NCI-H748 (cell line): Measurements from ENCODE around the gene TOR1B.
"Not testable (repeated sequence)": the region's sequence is repeated elsewhere in the genome, so short reads cannot be mapped to it uniquely, and the experiment has no call there.

Source experiments
- DNase-seq: peaks from one replicate; lab custom pipeline; 2025; ENCODE audit not compliant: unreplicated experiment; lab: John Stamatoyannopoulos, UW

Gene TOR1B

GRCh38 chr9:129802833-129803675 lies at the start of gene TOR1B:
TOR1B (plus strand) TSS chr9:129803184; CDS start chr9:129803213, 29 bp downstream.
- DNase-seq: peak; percentile 93

DNA sequence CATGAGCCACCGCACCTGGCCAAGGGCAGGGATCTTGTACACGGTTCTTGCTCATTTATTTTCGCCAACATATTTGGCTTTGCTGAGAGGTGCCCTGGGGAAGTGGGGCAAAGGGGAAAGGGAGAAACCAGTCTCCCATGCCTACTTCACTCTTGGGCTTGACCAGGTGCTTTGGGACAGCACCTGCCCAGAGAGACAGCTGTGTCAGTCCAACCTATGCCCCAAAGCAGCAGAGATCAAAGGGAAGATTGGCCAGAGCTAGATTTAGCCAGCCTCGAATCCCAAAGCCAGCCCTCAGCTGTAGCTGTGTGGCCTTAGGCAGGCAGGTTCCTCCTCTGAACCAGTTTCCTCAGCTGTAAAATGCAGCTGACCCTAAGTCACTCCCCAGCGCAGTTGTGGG lies 47.8 kb upstream of the TOR1B start:
- DNase-seq: no peak

DNA sequence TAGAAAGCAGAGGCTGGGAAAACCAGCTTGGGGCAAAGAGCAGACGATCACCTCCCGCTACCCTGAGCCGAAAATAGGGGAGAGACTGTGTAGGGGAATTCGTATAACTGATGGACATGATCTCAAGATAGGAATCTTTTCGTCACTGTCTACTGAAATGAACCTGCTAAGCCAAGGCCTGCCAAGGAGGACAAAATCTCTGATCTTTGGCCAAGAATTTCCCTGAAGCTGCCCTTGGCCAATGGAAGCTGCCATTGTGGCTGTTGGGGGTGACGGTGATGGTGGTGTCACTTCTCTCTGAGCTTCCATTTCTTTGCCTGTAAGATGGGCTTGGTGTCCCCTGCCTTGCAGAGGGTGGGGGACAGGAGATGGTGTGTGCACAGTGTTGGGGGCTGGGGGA lies 46.8 kb upstream of the TOR1B start:
- DNase-seq: no peak

GRCh38 chr9:129757045-129757444 lies 45.9 kb upstream of the TOR1B start:
- no peak for DNase-seq

- DNase-seq: no peak
Measured at GRCh38 chr9:129759319-129759718, 43.7 kb upstream of the TOR1B start.

DNA sequence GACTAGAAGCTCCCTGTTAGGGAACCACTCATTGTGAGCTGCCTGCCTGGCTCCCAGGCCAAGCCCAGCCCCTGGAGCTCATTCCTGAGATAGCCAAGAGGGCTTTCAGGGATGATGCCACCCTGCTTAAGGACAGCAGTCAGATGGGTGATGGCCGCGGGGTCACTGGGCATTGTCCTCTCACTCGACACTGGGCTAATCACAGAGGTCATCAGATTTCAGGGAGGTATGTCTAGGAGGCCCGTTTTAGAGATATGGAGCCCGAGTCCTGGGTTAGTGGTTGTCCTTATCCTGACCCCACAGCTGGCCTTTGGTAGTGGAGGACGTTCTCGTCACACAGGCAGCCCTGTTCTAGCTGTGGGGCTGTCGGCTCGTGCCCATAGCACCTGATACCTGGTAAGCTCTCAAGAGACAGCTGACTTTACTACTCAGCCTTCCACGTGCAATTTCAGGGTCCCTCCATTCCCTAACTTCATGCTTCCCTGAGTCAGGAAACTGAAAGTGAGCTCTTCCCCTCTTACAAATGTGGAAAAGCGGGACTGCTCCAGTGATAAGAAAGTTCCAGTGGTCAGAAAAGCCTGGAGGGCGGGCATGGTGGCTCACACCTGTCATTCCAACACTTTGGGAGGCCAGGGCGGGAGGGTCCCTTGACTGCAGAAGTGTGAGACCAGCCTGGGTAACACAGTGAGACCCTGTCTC lies 43.0 kb upstream of the TOR1B start:
- no peak for DNase-seq

DNA sequence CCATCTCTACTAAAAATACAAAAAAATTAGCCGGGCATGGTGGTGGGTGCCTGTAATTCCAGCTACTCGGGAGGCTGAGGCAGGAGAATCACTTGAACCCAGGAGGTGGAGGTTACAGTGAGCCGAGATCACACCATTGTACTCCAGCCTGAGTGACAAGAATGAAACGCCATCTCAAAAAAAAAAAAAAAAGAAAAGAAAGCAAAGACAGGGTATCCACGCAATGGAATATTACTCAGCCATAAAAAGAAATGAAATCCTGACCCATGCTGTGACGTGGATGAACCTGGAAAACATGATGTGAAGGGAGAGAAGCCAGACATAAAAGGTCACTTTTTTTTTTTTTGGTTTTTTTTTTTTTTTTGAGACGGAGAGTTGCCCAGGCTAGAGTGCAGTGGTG lies 42.2 kb upstream of the TOR1B start:
- DNase-seq: not testable (repeated sequence)

- no peak for DNase-seq
Measured at GRCh38 chr9:129761293-129761900, 41.6 kb upstream of the TOR1B start.

DNA sequence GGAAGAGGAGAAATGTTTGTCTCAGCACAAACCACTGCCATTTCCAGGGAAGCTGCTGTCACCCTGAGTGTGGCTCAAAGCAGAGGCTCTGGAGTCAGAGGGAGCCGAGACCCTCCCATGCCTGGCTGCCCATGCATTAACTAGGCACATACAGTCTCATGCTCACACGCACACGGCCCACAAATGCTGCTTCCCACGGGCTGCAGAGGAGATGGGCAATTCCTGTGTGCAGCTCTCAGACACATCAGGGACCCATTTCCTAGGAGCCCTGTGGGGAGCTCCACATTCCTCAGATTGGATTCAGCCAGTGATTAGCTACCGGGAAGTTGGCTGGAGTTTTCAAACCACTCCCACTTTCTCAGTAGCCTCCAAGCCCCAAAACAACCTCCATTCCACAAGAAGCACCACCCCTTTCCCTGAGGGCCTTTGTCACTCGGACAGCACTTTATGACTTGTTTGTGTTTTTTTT lies 41.0 kb upstream of the TOR1B start:
- DNase-seq: no peak

DNA sequence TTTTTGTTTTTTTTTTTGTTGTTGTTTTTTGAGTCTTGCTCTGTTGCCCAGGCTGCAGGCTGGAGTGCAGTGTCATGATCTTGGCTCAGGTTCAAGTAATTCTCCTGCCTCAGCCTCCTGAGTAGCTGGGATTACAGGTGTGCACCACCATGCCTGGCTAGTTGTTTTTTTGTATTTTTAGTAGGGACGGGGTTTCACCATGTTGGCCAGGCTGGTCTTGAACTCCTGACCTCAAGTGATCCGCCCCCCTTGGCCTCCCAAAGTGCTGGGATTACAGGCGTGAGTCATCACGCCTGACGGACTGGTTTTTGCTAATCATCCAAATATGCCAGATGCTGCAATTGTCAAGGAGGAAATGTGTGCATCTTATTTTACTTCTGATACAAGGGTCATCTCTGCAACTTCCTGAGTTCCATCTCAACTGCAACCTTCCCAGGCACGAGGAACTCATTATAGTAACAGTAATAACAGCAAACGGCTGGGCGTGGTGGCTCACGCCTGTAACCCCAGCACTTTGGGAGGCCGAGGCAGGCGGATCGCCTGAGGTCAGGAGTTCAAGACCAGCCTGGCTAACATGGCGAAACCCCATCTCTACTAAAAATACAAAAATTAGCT lies 40.5 kb upstream of the TOR1B start:
- not testable (repeated sequence) for DNase-seq

DNA sequence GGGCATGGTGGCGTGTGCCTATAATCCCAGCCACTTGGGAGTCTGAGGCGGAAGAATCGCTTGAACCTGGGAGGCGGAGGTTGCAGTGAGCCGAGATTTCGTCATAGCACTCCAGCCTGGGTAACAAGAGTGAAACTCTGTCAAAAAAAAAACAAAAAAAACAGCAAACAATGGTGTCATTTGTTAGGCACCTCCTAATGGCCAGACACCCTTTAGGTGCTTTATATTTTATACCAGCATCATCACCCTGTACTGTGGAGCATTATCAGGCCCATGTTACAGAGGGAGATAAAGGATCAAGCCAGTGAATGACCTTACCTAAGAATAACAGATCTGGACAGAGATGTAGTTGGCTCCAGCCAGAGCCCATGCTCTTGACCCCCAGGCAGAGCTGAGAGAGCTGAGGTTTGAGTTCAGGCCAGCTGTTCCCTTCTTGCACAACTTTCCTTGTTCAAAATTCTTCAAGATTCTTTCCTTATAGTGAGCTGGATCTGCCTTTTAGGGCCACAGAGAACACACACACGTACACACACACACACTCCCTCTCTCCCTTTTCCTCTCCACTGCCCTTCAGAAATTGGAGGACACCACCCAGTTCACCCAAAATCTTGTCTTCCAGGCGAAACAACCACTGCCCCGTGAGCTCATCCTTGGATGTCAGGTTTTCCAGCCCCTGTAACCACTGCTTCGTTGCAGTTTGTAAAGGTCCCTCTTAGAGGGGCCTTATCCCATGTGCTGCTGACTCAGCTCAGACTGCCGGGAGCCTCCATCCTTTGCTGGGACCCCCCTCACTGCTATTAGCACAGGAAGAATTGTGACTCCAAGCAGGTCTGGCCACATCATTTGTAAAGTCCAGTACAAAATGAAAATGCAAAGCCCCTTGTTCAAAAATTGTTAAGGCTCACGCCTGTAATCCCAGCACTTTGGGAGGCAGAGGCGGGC lies 39.7 kb upstream of the TOR1B start:
- DNase-seq: no peak

DNA sequence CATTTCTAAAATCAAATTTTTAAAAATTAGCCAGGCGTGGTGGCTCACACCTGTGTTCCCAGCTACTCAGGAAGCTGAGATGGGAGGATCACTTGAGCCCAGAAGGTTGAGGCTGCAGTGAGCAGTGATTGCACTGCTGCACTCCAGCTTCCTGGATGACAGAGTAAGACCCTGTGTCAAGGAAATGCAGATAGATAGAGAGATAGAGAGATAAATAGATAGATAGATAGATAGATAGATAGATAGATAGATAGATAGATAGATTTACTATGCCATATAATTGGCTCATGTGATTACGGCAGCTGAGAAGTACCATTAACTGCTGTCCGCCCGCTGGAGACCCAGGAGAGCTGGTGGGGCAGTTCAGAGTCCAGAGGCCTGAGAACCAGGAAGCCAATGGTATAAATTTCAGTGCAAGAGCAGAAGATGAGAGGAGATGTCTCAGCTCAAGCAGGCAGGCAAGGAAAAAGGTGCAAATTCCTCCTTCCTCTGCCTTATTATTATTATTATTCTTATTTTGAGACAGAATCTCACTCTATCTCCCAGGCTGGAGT lies 37.1 kb upstream of the TOR1B start:
- no peak for DNase-seq

- no peak for DNase-seq
Measured at GRCh38 chr9:129768486-129768885, 34.5 kb upstream of the TOR1B start.

DNA sequence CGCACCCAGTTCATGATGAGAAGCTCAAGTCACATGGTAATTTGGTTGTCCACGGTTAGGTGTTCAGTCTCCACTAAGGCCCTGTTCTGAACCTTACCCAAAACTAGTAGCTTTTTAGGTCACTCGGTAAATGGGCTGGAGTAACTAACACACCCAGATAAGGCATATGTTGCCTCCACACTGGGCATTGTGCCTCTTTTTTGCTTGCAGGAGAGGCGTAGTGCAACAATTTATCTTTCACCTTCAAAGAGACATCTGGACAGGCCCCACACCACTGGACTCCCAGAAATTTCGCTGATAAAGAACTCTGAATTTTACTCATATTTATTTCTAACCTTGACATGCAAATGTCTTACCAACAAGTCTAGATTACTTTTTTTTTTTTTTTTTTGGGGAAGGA lies 33.3 kb upstream of the TOR1B start:
- DNase-seq: no peak

DNA sequence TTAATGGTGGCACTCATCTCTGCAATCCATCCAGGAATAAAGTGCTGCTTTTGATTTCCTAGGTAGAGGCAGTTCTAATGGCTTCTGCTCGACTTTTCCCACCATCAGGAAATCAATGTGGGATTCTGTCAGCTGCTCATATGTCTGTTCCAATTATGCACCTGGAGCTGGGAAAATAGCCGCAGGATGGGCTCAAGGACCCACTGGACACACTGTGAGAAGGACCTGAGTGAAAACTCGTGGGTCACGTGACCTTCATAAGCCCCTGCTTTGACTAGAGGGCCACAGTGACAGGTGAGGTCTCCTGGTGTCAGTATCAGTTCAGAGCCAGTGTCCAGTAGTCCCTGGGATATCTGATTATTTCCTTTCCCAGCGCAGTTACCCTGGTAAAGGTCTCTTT lies 32.2 kb upstream of the TOR1B start:
- DNase-seq: no peak

DNA sequence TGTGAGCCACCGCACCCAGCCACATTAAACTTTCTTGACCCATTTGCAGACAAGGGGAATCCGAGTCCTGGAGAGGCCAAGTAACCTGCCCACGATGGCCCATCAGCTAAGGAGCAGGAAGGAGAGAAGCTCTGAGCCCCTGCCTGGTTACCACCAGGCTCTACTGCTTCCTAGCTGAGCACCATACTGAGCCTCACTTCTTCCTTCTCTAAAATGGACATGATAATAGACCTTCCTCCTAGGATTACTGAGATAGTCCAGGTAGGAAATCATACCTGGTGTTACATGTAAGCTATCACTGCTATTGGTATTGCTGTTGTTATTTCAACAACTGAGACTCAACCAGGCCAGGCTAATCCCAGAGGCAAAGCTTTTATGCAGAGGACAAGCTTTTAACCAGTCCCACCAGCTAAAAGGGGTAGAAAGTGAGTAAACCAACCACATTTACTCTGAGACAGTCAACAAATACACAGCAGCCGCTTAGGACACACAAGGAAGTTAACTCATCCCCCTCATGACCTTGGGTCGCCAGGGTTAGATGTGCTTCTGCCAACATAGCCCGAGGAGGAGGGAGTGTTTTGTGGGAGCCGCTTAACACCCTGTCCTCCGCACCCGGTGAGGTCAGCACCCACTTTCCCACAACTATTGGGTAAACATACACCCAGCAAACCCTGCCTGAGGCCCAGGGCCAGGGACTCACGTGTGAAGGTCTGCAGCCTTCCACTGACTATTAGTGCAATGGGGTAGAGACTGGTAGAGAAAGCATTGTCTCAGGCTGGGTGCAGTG lies 29.5 kb upstream of the TOR1B start:
- DNase-seq: no peak

DNA sequence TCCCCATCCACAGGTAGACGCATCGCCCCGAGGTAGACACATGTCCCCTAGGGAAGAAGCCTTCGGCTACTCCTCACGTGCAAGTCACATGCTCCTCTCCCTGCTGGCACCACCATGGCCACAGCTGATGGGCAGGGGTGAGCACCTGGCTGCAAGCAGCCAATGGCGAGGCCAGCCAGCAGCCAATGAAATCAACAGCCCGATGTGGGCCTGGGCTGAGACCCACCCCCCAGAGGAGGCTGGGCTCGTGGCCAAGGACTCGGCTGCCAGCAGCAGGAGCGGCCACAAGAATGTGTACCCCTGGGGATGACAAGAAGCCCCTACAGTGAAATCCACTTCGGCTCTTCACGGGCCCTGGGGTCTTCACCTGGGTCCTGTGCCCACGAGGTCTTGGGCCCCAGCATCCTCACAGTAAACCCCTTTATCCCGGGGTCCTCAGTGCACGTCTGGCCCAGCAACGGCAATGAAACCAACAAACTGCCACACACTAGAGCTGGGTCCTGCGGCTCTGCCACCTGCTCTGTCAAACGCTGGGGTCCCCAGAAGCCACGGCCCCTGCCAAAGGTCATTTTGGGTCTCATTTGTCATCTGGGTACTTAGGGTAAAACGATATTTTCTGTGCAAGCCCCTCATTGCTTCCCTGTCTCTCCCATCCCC lies 28.1 kb upstream of the TOR1B start:
- peak; percentile 10 for DNase-seq

DNA sequence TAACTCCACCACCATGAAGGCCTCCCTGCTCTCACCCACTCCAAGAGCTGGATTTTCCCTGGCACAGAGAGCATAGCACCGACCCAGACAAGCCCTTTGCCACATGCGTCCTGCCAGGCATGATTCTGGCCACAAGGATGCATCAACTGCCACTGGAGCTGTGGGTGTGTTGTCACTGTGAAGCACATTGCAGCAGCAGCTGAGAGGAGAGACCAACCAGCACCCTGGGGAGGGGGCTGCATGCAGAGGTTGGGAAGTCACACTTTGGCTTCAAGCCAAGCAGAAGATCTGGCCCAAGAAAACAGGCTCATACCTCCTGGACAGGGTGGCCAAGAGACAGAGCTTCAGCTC lies 27.6 kb upstream of the TOR1B start:
- DNase-seq: no peak

GRCh38 chr9:129776096-129776495 lies 26.9 kb upstream of the TOR1B start:
- not testable (repeated sequence) for DNase-seq
